ENCODE data around the gene ASIC1. TPM values are rescaled to one million over a fixed set of nuclear protein-coding genes. Genes with fewer than 3 reads are reported as not detected.

ASIC1 gene
- total and polyA plus RNA-seq, 4 donors = 14.3 to 148 (median 79.5) TPM

DNA sequence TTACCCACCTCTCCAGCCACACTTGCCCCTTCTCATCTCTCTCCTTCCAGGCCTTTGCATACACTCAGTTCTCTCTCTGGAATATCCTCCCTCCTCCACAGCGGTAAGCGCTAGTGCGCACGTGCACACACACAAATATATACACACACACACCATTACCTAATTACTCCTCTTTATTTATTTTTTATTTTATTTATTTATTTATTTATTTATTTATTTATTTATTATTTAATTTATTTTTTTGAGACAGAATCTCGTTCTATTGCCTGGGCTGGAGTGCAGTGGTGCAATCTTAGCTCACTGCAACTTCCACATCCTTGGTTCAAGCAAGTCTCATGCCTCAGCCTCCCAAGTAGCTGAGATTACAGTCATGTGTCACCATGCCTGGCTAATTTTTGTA is 11.7 kb downstream of the ASIC1 start:
- Histone ChIP-seq H3K27me3 (ENCODE audit: control insufficient read depth, insufficient read depth, low read length) (no peaks in the 10 kb centered on the region), H3K27ac (ENCODE audit: low read depth, low read length) (no peak overlapping the region), H3K4me3 (ENCODE audit: low read depth, low read length) (no peak overlapping the region), H3K9me3 (ENCODE audit: control insufficient read depth, insufficient read depth, low read length) (no peaks in the 10 kb centered on the region), H3K36me3 (ENCODE audit: control insufficient read depth, insufficient read depth, low read length) (peaks cover 64% of the 10 kb centered on the region), H3K4me1 (ENCODE audit: control insufficient read depth, insufficient read depth, low read length) (peaks cover 41% of the 10 kb centered on the region)
- WGBS (ENCODE audit: insufficient coverage) = no CpG with 5 or more reads among the region's 5 CpGs
- no peak for DNase-seq (ENCODE audit: low read depth in 4 of 6, low spot score in 6 of 6)

DNA sequence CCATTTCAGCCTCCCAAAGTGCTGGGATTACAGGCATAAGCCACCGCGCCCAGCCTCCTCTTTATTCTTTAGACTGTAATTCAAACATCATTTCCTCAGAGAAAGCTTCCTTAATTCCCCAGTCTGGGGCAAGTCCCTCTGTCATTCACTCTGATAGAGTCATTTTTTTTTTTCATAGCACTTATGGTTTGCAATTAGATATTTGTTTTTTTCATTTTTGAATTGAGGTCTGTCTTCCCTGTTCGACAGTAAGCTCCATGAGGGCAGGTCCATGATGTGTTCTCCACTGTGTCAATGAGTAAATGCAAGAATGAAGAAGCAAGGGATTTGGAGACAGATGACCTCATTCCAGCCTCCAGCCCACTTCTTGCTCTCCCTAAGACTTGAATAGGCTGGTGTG is 12.1 kb downstream of the ASIC1 start:
- 100% methylated on average over 2 of the region's 3 CpGs for WGBS (ENCODE audit: insufficient coverage)
- no peaks in the 10 kb centered on the region for H3K27me3 ChIP-seq (ENCODE audit: control insufficient read depth, insufficient read depth, low read length)
- no peak overlapping the region for H3K27ac ChIP-seq (ENCODE audit: low read depth, low read length)
- H3K36me3 ChIP-seq (ENCODE audit: control insufficient read depth, insufficient read depth, low read length) = peaks cover 64% of the 10 kb centered on the region
- no peak for DNase-seq (ENCODE audit: low read depth in 4 of 6, low spot score in 6 of 6)
- peaks cover 38% of the 10 kb centered on the region for H3K4me1 ChIP-seq (ENCODE audit: control insufficient read depth, insufficient read depth, low read length)
- H3K9me3 ChIP-seq (ENCODE audit: control insufficient read depth, insufficient read depth, low read length) = no peaks in the 10 kb centered on the region
- no peak overlapping the region for H3K4me3 ChIP-seq (ENCODE audit: low read depth, low read length)

DNA sequence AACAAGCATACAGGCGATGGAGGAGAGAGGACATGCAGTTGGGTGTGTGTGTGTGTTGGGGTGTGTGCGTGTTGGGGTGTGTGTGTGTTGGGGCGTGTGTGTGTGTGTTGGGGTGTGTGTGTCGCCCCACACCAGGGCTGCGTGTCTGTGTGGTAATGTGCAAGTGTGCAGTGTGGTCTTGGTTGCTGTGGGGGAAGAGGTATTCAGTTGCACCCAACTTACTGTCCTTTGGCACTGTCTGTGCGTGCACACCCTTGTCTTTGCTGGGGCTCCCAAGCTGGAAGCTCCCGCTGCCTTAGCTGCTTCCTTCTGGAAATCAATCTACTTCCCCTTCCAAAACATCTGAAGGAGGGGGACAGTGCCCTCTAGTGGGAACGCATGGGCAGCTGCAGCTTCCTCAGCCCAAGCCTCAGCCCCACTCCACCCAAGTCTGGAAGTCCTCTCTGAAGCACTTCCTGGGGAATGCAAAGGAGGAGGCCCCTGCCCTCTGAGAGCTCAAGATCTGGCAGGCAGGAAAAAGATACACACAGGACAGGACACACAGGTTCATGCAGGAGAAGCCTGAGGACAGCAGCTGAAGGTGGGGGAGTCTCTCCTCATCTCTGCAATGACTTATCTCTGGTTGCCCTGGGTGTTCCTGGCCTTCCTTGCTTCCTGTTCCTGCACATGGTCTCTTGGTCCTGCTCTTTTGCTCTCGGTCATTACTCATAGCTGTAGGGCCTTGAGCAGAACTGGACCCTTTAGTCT is 13.1 kb downstream of the ASIC1 start:
- Histone ChIP-seq H3K36me3 (ENCODE audit: control insufficient read depth, insufficient read depth, low read length) (peaks cover 62% of the 10 kb centered on the region), H3K4me1 (ENCODE audit: control insufficient read depth, insufficient read depth, low read length) (peaks cover 36% of the 10 kb centered on the region), H3K27ac (ENCODE audit: low read depth, low read length) (no peak overlapping the region), H3K4me3 (ENCODE audit: low read depth, low read length) (no peak overlapping the region), H3K27me3 (ENCODE audit: control insufficient read depth, insufficient read depth, low read length) (no peaks in the 10 kb centered on the region), H3K9me3 (ENCODE audit: control insufficient read depth, insufficient read depth, low read length) (no peaks in the 10 kb centered on the region)
- 55% methylated on average over 7 of the region's 9 CpGs for WGBS (ENCODE audit: insufficient coverage)
- peak in 5 of 6 donors; percentile 68 to 96 (median 76) for DNase-seq (ENCODE audit: low read depth in 4 of 6, low spot score in 6 of 6)

GRCh38 chr12:50072198-50072907 is 15.0 kb downstream of the ASIC1 start:
- Histone ChIP-seq H3K27me3 (ENCODE audit: control insufficient read depth, insufficient read depth, low read length) (no peaks in the 10 kb centered on the region), H3K4me3 (ENCODE audit: low read depth, low read length) (no peak overlapping the region), H3K27ac (ENCODE audit: low read depth, low read length) (no peak overlapping the region), H3K4me1 (ENCODE audit: control insufficient read depth, insufficient read depth, low read length) (peaks cover 36% of the 10 kb centered on the region), H3K36me3 (ENCODE audit: control insufficient read depth, insufficient read depth, low read length) (peaks cover 59% of the 10 kb centered on the region), H3K9me3 (ENCODE audit: control insufficient read depth, insufficient read depth, low read length) (no peaks in the 10 kb centered on the region)
- DNase-seq (ENCODE audit: low read depth in 4 of 6, low spot score in 6 of 6) = no peak
- 47% methylated on average over 3 of the region's 10 CpGs for WGBS (ENCODE audit: insufficient coverage)

DNA sequence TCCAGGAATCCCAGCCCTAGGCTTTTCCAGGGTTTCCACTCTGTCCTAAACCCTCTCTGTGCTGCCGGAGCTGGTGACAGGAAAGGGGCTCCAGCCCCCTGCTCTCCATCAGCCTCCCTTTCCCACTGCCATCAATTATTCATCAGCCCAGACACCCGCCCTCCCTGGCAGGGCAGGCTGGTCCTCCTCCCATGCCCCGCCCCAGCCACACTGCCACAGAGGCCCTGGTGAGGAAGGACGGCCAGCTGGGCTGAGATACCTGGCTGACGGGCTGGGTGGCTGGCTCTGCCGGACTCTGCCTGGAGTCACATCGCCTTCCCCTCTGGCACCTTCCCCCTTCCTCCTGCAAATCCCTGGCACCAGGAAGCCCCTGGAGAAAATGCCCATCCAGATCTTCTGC is 15.8 kb downstream of the ASIC1 start:
- Histone ChIP-seq H3K36me3 (ENCODE audit: control insufficient read depth, insufficient read depth, low read length) (peaks cover 65% of the 10 kb centered on the region), H3K27me3 (ENCODE audit: control insufficient read depth, insufficient read depth, low read length) (no peaks in the 10 kb centered on the region), H3K9me3 (ENCODE audit: control insufficient read depth, insufficient read depth, low read length) (no peaks in the 10 kb centered on the region), H3K4me3 (ENCODE audit: low read depth, low read length) (no peak overlapping the region), H3K27ac (ENCODE audit: low read depth, low read length) (no peak overlapping the region), H3K4me1 (ENCODE audit: control insufficient read depth, insufficient read depth, low read length) (peaks cover 36% of the 10 kb centered on the region)
- 67% methylated on average over 5 of the region's 7 CpGs for WGBS (ENCODE audit: insufficient coverage)
- no peak for DNase-seq (ENCODE audit: low read depth in 4 of 6, low spot score in 6 of 6)

- DNase-seq (ENCODE audit: low read depth in 4 of 6, low spot score in 6 of 6) = no peak
- no peaks in the 10 kb centered on the region for H3K9me3 ChIP-seq (ENCODE audit: control insufficient read depth, insufficient read depth, low read length)
- H3K4me1 ChIP-seq (ENCODE audit: control insufficient read depth, insufficient read depth, low read length) = peaks cover 36% of the 10 kb centered on the region
- no peaks in the 10 kb centered on the region for H3K27me3 ChIP-seq (ENCODE audit: control insufficient read depth, insufficient read depth, low read length)
- H3K36me3 ChIP-seq (ENCODE audit: control insufficient read depth, insufficient read depth, low read length) = peaks cover 66% of the 10 kb centered on the region
- no peak overlapping the region for H3K4me3 ChIP-seq (ENCODE audit: low read depth, low read length)
- H3K27ac ChIP-seq (ENCODE audit: low read depth, low read length) = no peak overlapping the region
- WGBS (ENCODE audit: insufficient coverage) = 80% methylated on average over 10 of the region's 10 CpGs
These were observed 16.3 kb downstream of the ASIC1 start for GRCh38 chr12:50073712-50074111.

DNA sequence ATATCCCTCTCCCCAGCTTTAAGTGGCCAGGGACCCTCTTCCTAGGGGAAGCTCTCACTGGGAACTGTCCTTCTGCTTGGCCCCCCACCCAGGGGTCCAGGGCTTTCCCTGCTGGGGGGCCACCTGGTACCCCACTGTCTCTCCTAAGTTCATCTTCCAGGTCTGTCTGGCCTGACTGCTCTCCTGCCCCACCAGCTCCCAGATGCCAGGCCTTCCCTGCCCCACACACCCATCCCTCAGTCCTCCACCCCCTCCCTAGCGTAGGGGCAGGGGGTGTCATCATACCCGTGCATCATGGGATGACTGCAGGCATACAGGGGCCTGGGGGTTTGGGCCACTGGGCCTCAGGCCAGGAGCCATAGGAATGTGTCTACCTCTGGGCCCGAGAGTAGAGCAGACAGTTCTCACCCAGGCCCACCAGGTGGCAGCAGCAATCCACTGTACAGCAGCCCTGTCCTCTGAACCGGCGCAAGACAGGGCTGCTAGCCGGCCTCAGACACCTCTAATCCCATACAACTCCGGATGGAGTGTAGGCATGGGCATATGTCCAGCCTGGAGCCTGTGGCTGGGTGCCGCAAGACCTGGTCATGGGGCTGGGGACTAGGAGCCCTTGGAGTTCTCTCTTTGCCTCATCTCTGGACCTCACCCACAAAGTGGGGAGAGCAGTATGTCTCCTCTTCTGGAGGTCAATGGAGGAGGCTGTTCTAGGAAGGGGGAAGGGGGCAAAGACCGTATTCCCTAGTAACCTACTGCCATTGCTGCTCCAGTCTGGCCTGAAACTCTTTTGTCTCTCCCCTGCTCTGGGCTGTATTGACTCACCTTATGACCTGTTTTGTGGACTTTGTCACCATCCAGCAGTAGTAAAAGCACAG is 17.8 kb downstream of the ASIC1 start:
- peak in 3 of 6 donors; percentile 59 to 89 (median 87) for DNase-seq (ENCODE audit: low read depth in 4 of 6, low spot score in 6 of 6)
- no peak overlapping the region for H3K4me3 ChIP-seq (ENCODE audit: low read depth, low read length)
- WGBS (ENCODE audit: insufficient coverage) = 7% methylated on average over 8 of the region's 9 CpGs
- H3K36me3 ChIP-seq (ENCODE audit: control insufficient read depth, insufficient read depth, low read length) = peaks cover 75% of the 10 kb centered on the region
- H3K9me3 ChIP-seq (ENCODE audit: control insufficient read depth, insufficient read depth, low read length) = no peaks in the 10 kb centered on the region
- H3K27ac ChIP-seq (ENCODE audit: low read depth, low read length) = no peak overlapping the region
- H3K4me1 ChIP-seq (ENCODE audit: control insufficient read depth, insufficient read depth, low read length) = peaks cover 33% of the 10 kb centered on the region
- H3K27me3 ChIP-seq (ENCODE audit: control insufficient read depth, insufficient read depth, low read length) = no peaks in the 10 kb centered on the region

GRCh38 chr12:50075808-50076170 is 18.4 kb downstream of the ASIC1 start:
- Histone ChIP-seq H3K27ac (ENCODE audit: low read depth, low read length) (no peak overlapping the region), H3K27me3 (ENCODE audit: control insufficient read depth, insufficient read depth, low read length) (no peaks in the 10 kb centered on the region), H3K4me1 (ENCODE audit: control insufficient read depth, insufficient read depth, low read length) (peaks cover 26% of the 10 kb centered on the region), H3K4me3 (ENCODE audit: low read depth, low read length) (no peak overlapping the region), H3K36me3 (ENCODE audit: control insufficient read depth, insufficient read depth, low read length) (peaks cover 79% of the 10 kb centered on the region), H3K9me3 (ENCODE audit: control insufficient read depth, insufficient read depth, low read length) (no peaks in the 10 kb centered on the region)
- no peak for DNase-seq (ENCODE audit: low read depth in 4 of 6, low spot score in 6 of 6)
- 100% methylated on average over 1 of the region's 1 CpG for WGBS (ENCODE audit: insufficient coverage)

- 88% methylated on average over 12 of the region's 12 CpGs for WGBS (ENCODE audit: insufficient coverage)
- Histone ChIP-seq H3K4me1 (ENCODE audit: control insufficient read depth, insufficient read depth, low read length) (peaks cover 19% of the 10 kb centered on the region), H3K36me3 (ENCODE audit: control insufficient read depth, insufficient read depth, low read length) (peaks cover 82% of the 10 kb centered on the region), H3K4me3 (ENCODE audit: low read depth, low read length) (no peak overlapping the region), H3K9me3 (ENCODE audit: control insufficient read depth, insufficient read depth, low read length) (no peaks in the 10 kb centered on the region), H3K27me3 (ENCODE audit: control insufficient read depth, insufficient read depth, low read length) (no peaks in the 10 kb centered on the region), H3K27ac (ENCODE audit: low read depth, low read length) (no peak overlapping the region)
- no peak for DNase-seq (ENCODE audit: low read depth in 4 of 6, low spot score in 6 of 6)
These were observed 19.7 kb downstream of the ASIC1 start for GRCh38 chr12:50077099-50077498.

All from spinal cord (tissue), 10 donors.